ENCODE measurements around the gene TNFSF9. TPM values are rescaled to one million over a fixed set of nuclear protein-coding genes. Genes with fewer than 3 reads are reported as not detected.

TNFSF9 gene
- total and polyA plus RNA-seq, 5 experiments from 2014 or later = 0.25 to 1.0 (median 0.42) TPM; not detected in 1

DNA sequence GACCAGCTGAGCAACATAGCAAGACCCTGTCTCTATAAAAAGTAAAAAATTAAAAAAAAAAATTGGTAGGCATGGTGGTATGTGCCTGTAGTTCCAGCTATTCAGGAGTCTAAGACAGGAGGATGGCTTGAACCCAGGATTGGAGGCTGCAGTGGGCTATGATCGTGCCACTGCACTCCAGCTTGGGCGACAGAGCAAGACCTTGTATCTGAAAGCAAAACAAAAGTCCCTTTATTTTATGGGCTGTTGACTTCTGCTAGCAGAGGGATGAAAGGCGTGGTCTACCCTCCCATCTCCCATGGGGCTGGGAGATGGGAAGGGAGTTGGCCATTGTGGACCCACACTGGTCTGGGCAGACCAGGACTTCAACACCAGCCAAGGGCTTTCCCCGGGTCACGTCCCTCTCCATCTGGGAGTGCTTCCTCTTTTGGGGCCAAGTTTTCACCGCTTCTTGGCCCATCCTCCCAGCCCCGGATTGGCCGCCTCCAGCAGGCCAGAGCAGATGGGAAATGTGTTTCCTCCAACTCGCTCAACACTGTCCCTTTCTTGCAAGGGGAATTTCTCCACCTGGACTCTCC is 2.2 kb upstream of the TNFSF9 start:
- Mint-ChIP-seq H3K27ac (peak overlapping the region in 1 of 10 donors; percentile 33), H3K9me3 (no peaks in the 10 kb centered on the region)
- POLR2A ChIA-PET = no interaction called here

GRCh38 chr19:6529351-6529750 is 1.5 kb upstream of the TNFSF9 start:
- peak overlapping the region in 4 of 10 donors; percentile 6 to 52 (median 14) for H3K27ac Mint-ChIP-seq
- no peaks in the 10 kb centered on the region for H3K36me3 Mint-ChIP-seq
- POLR2A ChIA-PET = no interaction called here
- peak overlapping the region in 7 of 10 donors; percentile 26 to 93 (median 63) for H3K4me3 Mint-ChIP-seq
- H3K9me3 Mint-ChIP-seq = no peaks in the 10 kb centered on the region
- peaks cover 28 to 44% (median 41%) of the 10 kb centered on the region in 4 donors for H3K4me1 Mint-ChIP-seq
- H3K27me3 Mint-ChIP-seq = peaks cover 11 to 34% (median 27%) of the 10 kb centered on the region in 5 donors
- ATAC-seq = no peak
- no peak for DNase-seq

More for the DNA sequence above, 2.2 kb upstream of the TNFSF9 start:
- ATAC-seq (no peak), DNase-seq (no peak)
- Mint-ChIP-seq H3K4me3 (peak overlapping the region in 1 of 10 donors; percentile 2), H3K27me3 (peaks cover 8 to 27% (median 21%) of the 10 kb centered on the region in 5 donors), H3K36me3 (no peaks in the 10 kb centered on the region), H3K4me1 (peaks cover 26 to 39% (median 37%) of the 10 kb centered on the region in 4 donors)

DNA sequence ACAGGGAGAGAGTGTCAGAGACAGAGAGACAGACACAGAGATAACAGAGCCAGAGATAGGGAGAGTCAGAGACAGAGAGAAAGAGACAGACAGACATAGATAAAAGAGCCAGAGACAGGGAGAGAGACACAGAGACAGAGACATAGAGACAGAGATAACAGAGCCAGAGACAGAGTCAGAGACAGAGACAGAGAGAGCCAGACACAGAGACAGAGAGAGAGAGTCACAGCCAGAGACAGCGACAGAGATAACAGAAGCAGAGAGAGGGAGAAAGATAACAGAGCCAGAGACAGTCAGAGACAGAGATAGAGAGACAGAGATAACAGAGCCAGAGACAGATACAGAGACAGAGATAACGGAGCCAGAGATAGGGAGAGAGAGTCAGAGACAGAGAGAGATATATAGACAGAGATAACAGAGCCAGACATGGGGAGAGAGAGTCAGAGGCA is 865 bp upstream of the TNFSF9 start:
- Mint-ChIP-seq H3K4me3 (peak overlapping the region; percentile 67 to 93 (median 90)), H3K4me1 (peaks cover 30 to 44% (median 41%) of the 10 kb centered on the region in 4 donors), H3K27ac (peak overlapping the region in 8 of 10 donors; percentile 39 to 80 (median 70)), H3K36me3 (no peaks in the 10 kb centered on the region), H3K27me3 (peaks cover 13 to 36% (median 32%) of the 10 kb centered on the region in 5 donors), H3K9me3 (no peaks in the 10 kb centered on the region)
- no peak for ATAC-seq
- no peak for DNase-seq
- POLR2A ChIA-PET = interaction anchor here (1.1 kb wide), 1 partner anchor 13 kb away, joined by 4 read pairs; no protein-coding TSS in a partner anchor

GRCh38 chr19:6531163-6531955 is 533 bp downstream of the TNFSF9 start:
- DNase-seq (no peak), ATAC-seq (peak in 1 of 2 donors; percentile 18)
- H3K4me3 Mint-ChIP-seq = peak overlapping the region; percentile 71 to 93 (median 81)
- H3K27me3 Mint-ChIP-seq = peaks cover 14 to 36% (median 33%) of the 10 kb centered on the region in 5 donors
- no peaks in the 10 kb centered on the region for H3K9me3 Mint-ChIP-seq
- no peaks in the 10 kb centered on the region for H3K36me3 Mint-ChIP-seq
- H3K27ac Mint-ChIP-seq = peak overlapping the region in 8 of 10 donors; percentile 23 to 84 (median 60)
- POLR2A ChIA-PET = interaction anchor here (0.6 to 1.1 kb wide), 5 partner anchors 15 to 472 kb away, joined by 3 to 5 read pairs (median 4); no protein-coding TSS in a partner anchor
- peaks cover 40 to 55% (median 50%) of the 10 kb centered on the region in 4 donors for H3K4me1 Mint-ChIP-seq

DNA sequence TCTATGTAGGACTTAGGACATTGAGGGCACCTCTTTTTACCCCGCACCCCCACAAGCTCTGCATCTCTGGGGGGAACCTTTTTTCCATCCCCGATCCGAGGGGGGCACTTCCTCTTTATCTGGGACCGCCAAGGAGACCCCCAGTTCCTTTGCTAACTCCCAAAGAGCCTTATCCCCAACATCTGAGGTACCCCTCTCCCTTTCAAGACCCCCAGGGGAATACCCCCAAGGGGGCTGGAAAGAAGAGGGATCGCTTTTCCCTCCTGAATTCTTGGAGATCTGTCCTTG is 1.1 kb downstream of the TNFSF9 start:
- peak overlapping the region; percentile 71 to 91 (median 74) for H3K4me3 Mint-ChIP-seq
- POLR2A ChIA-PET = interaction anchor here (0.6 to 0.8 kb wide), 3 partner anchors 143 to 472 kb away, joined by 3 to 5 read pairs (median 4); no protein-coding TSS in a partner anchor
- H3K4me1 Mint-ChIP-seq = peaks cover 44 to 60% (median 55%) of the 10 kb centered on the region in 4 donors
- H3K9me3 Mint-ChIP-seq = no peaks in the 10 kb centered on the region
- H3K36me3 Mint-ChIP-seq = no peaks in the 10 kb centered on the region
- peaks cover 14 to 36% (median 33%) of the 10 kb centered on the region in 5 donors for H3K27me3 Mint-ChIP-seq
- no peak for DNase-seq
- no peak for ATAC-seq
- H3K27ac Mint-ChIP-seq = peak overlapping the region in 7 of 10 donors; percentile 23 to 84 (median 61)

DNA sequence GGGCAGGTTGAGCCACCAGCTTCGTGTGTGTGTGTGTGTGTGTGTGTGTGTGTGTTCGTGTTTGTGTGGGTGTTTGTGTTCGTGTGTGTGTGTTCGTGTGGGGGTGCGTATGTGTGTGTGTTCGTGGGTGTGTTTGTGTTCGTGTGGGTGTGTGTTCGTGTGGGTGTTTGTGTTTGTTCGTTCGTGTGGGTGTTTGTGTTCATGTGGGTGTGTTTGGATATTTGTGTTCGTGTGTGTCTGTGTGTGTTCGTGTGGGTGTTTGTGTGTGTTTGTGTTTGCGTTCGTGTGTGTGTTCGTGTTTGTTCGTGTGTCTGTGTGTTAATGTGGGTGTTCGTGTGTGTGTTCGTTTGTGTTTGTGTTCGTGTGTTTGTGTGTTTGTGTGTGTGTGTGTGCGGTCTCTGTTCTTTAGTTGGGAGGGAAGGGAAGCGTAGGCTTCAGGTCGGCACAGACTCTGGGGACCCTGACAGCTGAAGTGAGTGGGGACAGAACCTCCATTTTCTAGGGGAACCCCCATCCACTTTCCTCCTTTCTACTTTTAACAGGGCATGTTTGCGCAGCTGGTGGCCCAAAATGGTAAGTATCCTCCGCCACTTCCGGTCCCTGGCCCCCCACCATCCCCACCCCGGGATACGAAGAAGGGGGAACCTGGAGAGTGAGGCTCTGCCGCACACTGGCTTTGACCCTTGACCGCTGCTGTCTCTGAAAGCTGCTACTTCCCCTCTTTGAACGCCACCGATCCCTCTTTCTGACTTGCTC is 1.6 kb downstream of the TNFSF9 start:
- peaks cover 14 to 36% (median 33%) of the 10 kb centered on the region in 5 donors for H3K27me3 Mint-ChIP-seq
- no peaks in the 10 kb centered on the region for H3K9me3 Mint-ChIP-seq
- H3K4me1 Mint-ChIP-seq = peaks cover 49 to 64% (median 57%) of the 10 kb centered on the region in 4 donors
- H3K4me3 Mint-ChIP-seq = peak overlapping the region; percentile 46 to 91 (median 74)
- no peaks in the 10 kb centered on the region for H3K36me3 Mint-ChIP-seq
- peak overlapping the region in 8 of 10 donors; percentile 11 to 73 (median 54) for H3K27ac Mint-ChIP-seq
- ATAC-seq = no peak
- POLR2A ChIA-PET = interaction anchor here (0.6 to 0.8 kb wide), 3 partner anchors 142 to 471 kb away, joined by 3 to 5 read pairs (median 4); no protein-coding TSS in a partner anchor
- peak in 3 of 10 donors; percentile 8 to 20 (median 10) for DNase-seq

GRCh38 chr19:6533000-6533328 is 2.1 kb downstream of the TNFSF9 start:
- Mint-ChIP-seq H3K36me3 (no peaks in the 10 kb centered on the region), H3K4me1 (peaks cover 50 to 66% (median 58%) of the 10 kb centered on the region in 4 donors)

GRCh38 chr19:6533746-6534418 is 3.1 kb downstream of the TNFSF9 start:
- Mint-ChIP-seq H3K4me1 (peaks cover 50 to 64% (median 59%) of the 10 kb centered on the region in 4 donors), H3K4me3 (peak overlapping the region in 1 of 10 donors; percentile 42), H3K27ac (peak overlapping the region in 1 of 10 donors; percentile 41), H3K9me3 (no peaks in the 10 kb centered on the region), H3K27me3 (peaks cover 14 to 36% (median 33%) of the 10 kb centered on the region in 5 donors), H3K36me3 (no peaks in the 10 kb centered on the region)
- POLR2A ChIA-PET = no interaction called here
- ATAC-seq (no peak), DNase-seq (no peak)

More at GRCh38 chr19:6533000-6533328, 2.1 kb downstream of the TNFSF9 start:
- ATAC-seq = no peak
- Mint-ChIP-seq H3K9me3 (no peaks in the 10 kb centered on the region), H3K27ac (peak overlapping the region in 3 of 10 donors; percentile 21 to 61 (median 46)), H3K4me3 (peak overlapping the region; percentile 32 to 91 (median 74)), H3K27me3 (peaks cover 14 to 36% (median 33%) of the 10 kb centered on the region in 5 donors)
- DNase-seq = no peak
- POLR2A ChIA-PET = no interaction called here

DNA sequence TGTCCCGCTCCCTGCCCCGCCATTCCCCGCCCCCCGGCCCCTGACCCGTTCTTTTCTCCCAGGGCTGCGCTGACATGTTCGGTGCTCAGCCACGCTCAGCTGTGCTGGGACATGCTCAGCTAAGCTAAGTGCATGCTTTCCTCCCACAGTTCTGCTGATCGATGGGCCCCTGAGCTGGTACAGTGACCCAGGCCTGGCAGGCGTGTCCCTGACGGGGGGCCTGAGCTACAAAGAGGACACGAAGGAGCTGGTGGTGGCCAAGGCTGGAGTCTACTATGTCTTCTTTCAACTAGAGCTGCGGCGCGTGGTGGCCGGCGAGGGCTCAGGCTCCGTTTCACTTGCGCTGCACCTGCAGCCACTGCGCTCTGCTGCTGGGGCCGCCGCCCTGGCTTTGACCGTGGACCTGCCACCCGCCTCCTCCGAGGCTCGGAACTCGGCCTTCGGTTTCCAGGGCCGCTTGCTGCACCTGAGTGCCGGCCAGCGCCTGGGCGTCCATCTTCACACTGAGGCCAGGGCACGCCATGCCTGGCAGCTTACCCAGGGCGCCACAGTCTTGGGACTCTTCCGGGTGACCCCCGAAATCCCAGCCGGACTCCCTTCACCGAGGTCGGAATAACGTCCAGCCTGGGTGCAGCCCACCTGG is 3.7 kb downstream of the TNFSF9 start:
- no peak overlapping the region for H3K27ac Mint-ChIP-seq
- H3K9me3 Mint-ChIP-seq = no peaks in the 10 kb centered on the region
- no peaks in the 10 kb centered on the region for H3K36me3 Mint-ChIP-seq
- POLR2A ChIA-PET = no interaction called here
- peaks cover 46 to 60% (median 55%) of the 10 kb centered on the region in 4 donors for H3K4me1 Mint-ChIP-seq
- H3K27me3 Mint-ChIP-seq = peaks cover 14 to 36% (median 33%) of the 10 kb centered on the region in 5 donors
- H3K4me3 Mint-ChIP-seq = peak overlapping the region in 1 of 10 donors; percentile 10
- DNase-seq (no peak), ATAC-seq (no peak)

- POLR2A ChIA-PET = no interaction called here
- Mint-ChIP-seq H3K27me3 (peaks cover 12 to 33% (median 28%) of the 10 kb centered on the region in 5 donors), H3K27ac (peak overlapping the region in 9 of 10 donors; percentile 4 to 88 (median 52)), H3K9me3 (no peaks in the 10 kb centered on the region), H3K4me1 (peaks cover 35 to 49% (median 46%) of the 10 kb centered on the region in 4 donors), H3K4me3 (peak overlapping the region in 6 of 10 donors; percentile 49 to 75 (median 54)), H3K36me3 (no peaks in the 10 kb centered on the region)
- no peak for DNase-seq
- ATAC-seq = no peak
These were observed 4.8 kb downstream of the TNFSF9 start for GRCh38 chr19:6535558-6536137.

GRCh38 chr19:6539514-6539913 is 8.7 kb downstream of the TNFSF9 start:
- DNase-seq = no peak
- Mint-ChIP-seq H3K4me1 (peaks cover 15 to 26% (median 21%) of the 10 kb centered on the region in 4 donors), H3K9me3 (no peaks in the 10 kb centered on the region), H3K27ac (no peak overlapping the region), H3K36me3 (no peaks in the 10 kb centered on the region), H3K27me3 (peaks cover 0 to 9% (median 1%) of the 10 kb centered on the region in 5 donors), H3K4me3 (no peak overlapping the region)
- POLR2A ChIA-PET = no interaction called here
- ATAC-seq = no peak
